ENCODE measurements around the gene GINM1.
A peak's percentile ranks its signal among the peaks of the same experiment; 100 is the strongest.

The GINM1 gene

DNA sequence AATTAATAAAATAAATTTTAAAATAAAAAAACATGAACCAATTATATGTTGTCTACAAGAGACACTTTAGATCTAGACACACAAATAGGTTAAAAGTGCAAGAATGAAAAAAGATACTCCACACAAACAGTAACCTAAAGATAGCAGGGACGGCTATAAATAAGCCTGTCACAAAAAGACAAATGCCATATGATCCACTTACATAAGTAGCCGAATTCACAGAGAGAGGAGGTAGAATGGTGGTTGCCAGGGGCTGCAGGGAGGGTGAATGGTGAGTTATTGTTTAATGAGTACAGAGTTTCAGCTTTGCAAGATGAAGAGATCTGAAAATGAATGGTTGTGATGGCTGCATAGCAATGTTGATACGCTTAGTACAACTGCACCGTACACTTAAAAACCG is 49.6 kb downstream of the GINM1 start:
- no peaks in the 10 kb centered on the region for H3K27me3 ChIP-seq (ENCODE audit: insufficient read depth, low read length)
- no peaks in the 10 kb centered on the region for H3K4me1 ChIP-seq (ENCODE audit: control insufficient read depth in 1 of 2, insufficient read depth in 2 of 2, low read length in 2 of 2)
- H3K27ac ChIP-seq (ENCODE audit: low read depth, low read length): no peak overlapping the region
- no peak overlapping the region for H3K4ac ChIP-seq (ENCODE audit: low read depth, low read length)
- no peak overlapping the region for H3K23ac ChIP-seq (ENCODE audit: low read length)
- H3K79me1 ChIP-seq (ENCODE audit: low read length): no peaks in the 10 kb centered on the region
- no CpG with 5 or more reads among the region's 5 CpGs for WGBS (ENCODE audit: extremely low coverage, insufficient coverage, insufficient read length)
- H3K4me3 ChIP-seq (ENCODE audit: low read depth, low read length): no peak overlapping the region
- H3K18ac ChIP-seq (ENCODE audit: low read length): no peak overlapping the region
- no peak for DNase-seq
- no peak overlapping the region for H2BK5ac ChIP-seq (ENCODE audit: low read depth, low read length, poor library complexity)
- H2BK12ac ChIP-seq (ENCODE audit: low read length): no peak overlapping the region
- H4K91ac ChIP-seq (ENCODE audit: low read depth, low read length): no peak overlapping the region
- no peak overlapping the region for H4K8ac ChIP-seq (ENCODE audit: low read depth, low read length)
- H3K4me2 ChIP-seq (ENCODE audit: low read length): no peak overlapping the region
- no peak overlapping the region for H2AK5ac ChIP-seq (ENCODE audit: low read length)
- no peak overlapping the region for H3K9ac ChIP-seq (ENCODE audit: low read length)
- H2BK120ac ChIP-seq (ENCODE audit: insufficient read depth, low read length, poor library complexity): no peak overlapping the region
- no peak overlapping the region for H3K14ac ChIP-seq (ENCODE audit: low read length)
- H3K9me3 ChIP-seq (ENCODE audit: insufficient read depth, low read depth, low read length): no peaks in the 10 kb centered on the region
- no peak overlapping the region for H2AFZ ChIP-seq (ENCODE audit: insufficient read depth, low read length, poor library complexity)
- H3K79me2 ChIP-seq (ENCODE audit: control insufficient read depth, insufficient read depth, low read length, poor library complexity): no peaks in the 10 kb centered on the region
- H4K12ac ChIP-seq (ENCODE audit: low read depth, low read length): no peak overlapping the region
- H3K36me3 ChIP-seq (ENCODE audit: control insufficient read depth in 1 of 2, insufficient read depth in 2 of 2, low read length in 2 of 2): peaks cover 0 to 1% of the 10 kb centered on the region in 2 experiments

DNA sequence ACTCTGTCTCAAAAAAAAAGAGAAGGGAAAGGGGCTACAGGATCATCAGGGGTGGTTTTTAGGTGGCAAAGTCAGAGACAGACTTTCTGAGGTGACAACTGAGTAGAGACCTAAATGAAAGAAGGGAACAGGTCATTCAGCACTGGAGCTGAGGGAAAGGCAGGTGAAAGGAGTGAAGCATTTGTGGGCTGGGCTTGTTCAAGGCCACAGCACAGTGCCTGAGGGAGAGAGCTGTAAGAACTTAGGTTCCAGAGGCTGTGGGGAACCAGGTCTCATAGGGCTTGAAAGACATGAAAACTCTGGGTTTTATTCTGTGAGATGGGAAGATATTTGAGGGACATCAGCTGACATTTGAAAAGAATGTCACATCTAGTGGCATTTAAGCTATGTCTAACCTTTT is 61.5 kb downstream of the GINM1 start:
- H3K79me1 ChIP-seq (ENCODE audit: low read length): no peaks in the 10 kb centered on the region

DNA sequence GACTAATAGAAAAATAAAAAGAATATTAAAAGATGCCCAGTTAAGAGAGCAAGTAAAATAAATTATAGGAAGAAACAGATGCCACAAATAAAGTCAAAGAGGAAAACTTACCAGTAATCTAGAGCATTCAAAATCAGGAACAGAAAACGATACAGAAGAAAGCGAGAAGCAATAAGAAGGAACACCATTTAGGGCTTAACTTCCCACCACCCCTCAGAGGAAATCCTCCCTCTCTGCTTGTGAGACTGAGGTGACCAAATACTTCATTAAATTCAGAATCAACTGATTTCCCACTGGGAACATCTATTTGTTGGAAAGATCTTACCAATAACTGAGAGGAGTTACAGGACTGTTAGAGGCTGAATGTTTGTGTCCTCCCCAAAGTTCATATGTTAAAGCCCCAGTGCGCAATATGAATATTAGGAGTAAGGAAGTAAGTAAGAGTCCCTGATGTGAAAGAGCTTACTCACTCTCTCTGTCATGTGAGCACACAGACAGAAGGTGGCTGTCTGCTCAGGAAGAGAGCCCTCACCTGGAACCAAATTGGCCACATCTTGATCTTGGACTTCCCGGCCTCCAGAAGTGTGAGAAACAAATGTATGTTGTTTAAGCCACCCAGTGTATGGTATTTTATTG is 62.8 kb downstream of the GINM1 start:
- no peak overlapping the region for H2BK5ac ChIP-seq (ENCODE audit: low read depth, low read length, poor library complexity)
- no peak overlapping the region for H3K4me3 ChIP-seq (ENCODE audit: low read depth, low read length)
- no peak overlapping the region for H2BK12ac ChIP-seq (ENCODE audit: low read length)
- H2BK120ac ChIP-seq (ENCODE audit: insufficient read depth, low read length, poor library complexity): no peak overlapping the region
- H3K4me2 ChIP-seq (ENCODE audit: low read length): no peak overlapping the region
- no peaks in the 10 kb centered on the region for H3K4me1 ChIP-seq (ENCODE audit: control insufficient read depth in 1 of 2, insufficient read depth in 2 of 2, low read length in 2 of 2)
- H3K79me2 ChIP-seq (ENCODE audit: control insufficient read depth, insufficient read depth, low read length, poor library complexity): no peaks in the 10 kb centered on the region
- H3K27ac ChIP-seq (ENCODE audit: low read depth, low read length): no peak overlapping the region
- no peak overlapping the region for H2AFZ ChIP-seq (ENCODE audit: insufficient read depth, low read length, poor library complexity)
- DNase-seq: no peak
- no peak overlapping the region for H3K23ac ChIP-seq (ENCODE audit: low read length)
- H4K91ac ChIP-seq (ENCODE audit: low read depth, low read length): no peak overlapping the region
- H3K79me1 ChIP-seq (ENCODE audit: low read length): no peaks in the 10 kb centered on the region
- H4K8ac ChIP-seq (ENCODE audit: low read depth, low read length): no peak overlapping the region
- H3K9me3 ChIP-seq (ENCODE audit: insufficient read depth, low read depth, low read length): no peaks in the 10 kb centered on the region
- no peak overlapping the region for H3K4ac ChIP-seq (ENCODE audit: low read depth, low read length)
- no peaks in the 10 kb centered on the region for H3K27me3 ChIP-seq (ENCODE audit: insufficient read depth, low read length)
- no CpG with 5 or more reads among the region's 4 CpGs for WGBS (ENCODE audit: extremely low coverage, insufficient coverage, insufficient read length)
- H3K36me3 ChIP-seq (ENCODE audit: control insufficient read depth in 1 of 2, insufficient read depth in 2 of 2, low read length in 2 of 2): peaks cover 2% of the 10 kb centered on the region in 2 experiments
- H3K14ac ChIP-seq (ENCODE audit: low read length): no peak overlapping the region
- H3K18ac ChIP-seq (ENCODE audit: low read length): no peak overlapping the region
- no peak overlapping the region for H3K9ac ChIP-seq (ENCODE audit: low read length)
- H4K12ac ChIP-seq (ENCODE audit: low read depth, low read length): no peak overlapping the region
- no peak overlapping the region for H2AK5ac ChIP-seq (ENCODE audit: low read length)

More for the DNA sequence above, 61.5 kb downstream of the GINM1 start:
- no peak overlapping the region for H4K12ac ChIP-seq (ENCODE audit: low read depth, low read length)
- no peak overlapping the region for H4K91ac ChIP-seq (ENCODE audit: low read depth, low read length)
- H3K27me3 ChIP-seq (ENCODE audit: insufficient read depth, low read length): no peaks in the 10 kb centered on the region
- H3K18ac ChIP-seq (ENCODE audit: low read length): no peak overlapping the region
- no peak overlapping the region for H4K8ac ChIP-seq (ENCODE audit: low read depth, low read length)
- H3K36me3 ChIP-seq (ENCODE audit: control insufficient read depth in 1 of 2, insufficient read depth in 2 of 2, low read length in 2 of 2): peaks cover 0 to 4% of the 10 kb centered on the region in 2 experiments
- no peak overlapping the region for H3K9ac ChIP-seq (ENCODE audit: low read length)
- peak overlapping the region; percentile 3 for H3K23ac ChIP-seq (ENCODE audit: low read length)
- no peaks in the 10 kb centered on the region for H3K4me1 ChIP-seq (ENCODE audit: control insufficient read depth in 1 of 2, insufficient read depth in 2 of 2, low read length in 2 of 2)
- no peak overlapping the region for H3K4me3 ChIP-seq (ENCODE audit: low read depth, low read length)
- H2AK5ac ChIP-seq (ENCODE audit: low read length): no peak overlapping the region
- H3K9me3 ChIP-seq (ENCODE audit: insufficient read depth, low read depth, low read length): no peaks in the 10 kb centered on the region
- no peak overlapping the region for H3K27ac ChIP-seq (ENCODE audit: low read depth, low read length)
- no peak overlapping the region for H2BK120ac ChIP-seq (ENCODE audit: insufficient read depth, low read length, poor library complexity)
- H3K79me2 ChIP-seq (ENCODE audit: control insufficient read depth, insufficient read depth, low read length, poor library complexity): no peaks in the 10 kb centered on the region
- H3K4ac ChIP-seq (ENCODE audit: low read depth, low read length): no peak overlapping the region
- no peak overlapping the region for H3K14ac ChIP-seq (ENCODE audit: low read length)
- H2BK12ac ChIP-seq (ENCODE audit: low read length): no peak overlapping the region
- H2AFZ ChIP-seq (ENCODE audit: insufficient read depth, low read length, poor library complexity): no peak overlapping the region
- no peak overlapping the region for H3K4me2 ChIP-seq (ENCODE audit: low read length)
- H2BK5ac ChIP-seq (ENCODE audit: low read depth, low read length, poor library complexity): no peak overlapping the region
- DNase-seq: peak; percentile 48 to 59

DNA sequence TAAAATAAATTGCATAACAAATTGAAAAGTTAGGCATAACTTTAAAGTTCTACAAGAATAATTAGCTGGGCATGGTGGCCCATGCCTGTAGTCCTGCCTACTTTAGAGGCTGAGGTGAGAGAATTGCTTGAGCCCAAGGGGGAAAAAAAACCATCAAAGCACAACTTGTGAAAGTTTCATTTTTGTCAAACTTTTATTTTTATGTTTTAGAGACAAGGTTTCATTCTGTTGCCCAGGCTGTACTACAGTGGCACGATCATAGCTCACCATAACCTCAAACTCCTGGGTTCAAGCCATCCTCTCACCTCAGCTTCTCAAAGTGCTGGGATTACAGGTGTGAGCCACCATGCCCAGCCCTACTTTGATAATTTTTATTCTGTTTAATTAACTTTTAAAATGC is 68.1 kb downstream of the GINM1 start:
- Histone ChIP-seq H3K79me2 (ENCODE audit: control insufficient read depth, insufficient read depth, low read length, poor library complexity) (no peaks in the 10 kb centered on the region), H2BK5ac (ENCODE audit: low read depth, low read length, poor library complexity) (no peak overlapping the region), H2BK12ac (ENCODE audit: low read length) (no peak overlapping the region), H3K23ac (ENCODE audit: low read length) (no peak overlapping the region), H3K4me3 (ENCODE audit: low read depth, low read length) (no peak overlapping the region), H2BK120ac (ENCODE audit: insufficient read depth, low read length, poor library complexity) (no peak overlapping the region), H2AFZ (ENCODE audit: insufficient read depth, low read length, poor library complexity) (no peak overlapping the region), H3K9me3 (ENCODE audit: insufficient read depth, low read depth, low read length) (no peaks in the 10 kb centered on the region), H2AK5ac (ENCODE audit: low read length) (no peak overlapping the region), H3K4me1 (ENCODE audit: control insufficient read depth in 1 of 2, insufficient read depth in 2 of 2, low read length in 2 of 2) (no peaks in the 10 kb centered on the region), H3K4me2 (ENCODE audit: low read length) (no peak overlapping the region), H3K14ac (ENCODE audit: low read length) (no peak overlapping the region), H4K91ac (ENCODE audit: low read depth, low read length) (no peak overlapping the region), H3K18ac (ENCODE audit: low read length) (no peak overlapping the region), H4K12ac (ENCODE audit: low read depth, low read length) (no peak overlapping the region), H3K27me3 (ENCODE audit: insufficient read depth, low read length) (no peaks in the 10 kb centered on the region), H3K27ac (ENCODE audit: low read depth, low read length) (no peak overlapping the region), H3K36me3 (ENCODE audit: control insufficient read depth in 1 of 2, insufficient read depth in 2 of 2, low read length in 2 of 2) (peaks cover 2 to 4% of the 10 kb centered on the region in 2 experiments), H3K9ac (ENCODE audit: low read length) (no peak overlapping the region), H4K8ac (ENCODE audit: low read depth, low read length) (no peak overlapping the region), H3K79me1 (ENCODE audit: low read length) (no peaks in the 10 kb centered on the region), H3K4ac (ENCODE audit: low read depth, low read length) (no peak overlapping the region)
- DNase-seq: no peak
- WGBS (ENCODE audit: extremely low coverage, insufficient coverage, insufficient read length): no CpG with 5 or more reads among the region's 1 CpG
